GM19240 (cell line): ENCODE results near the gene ING3.
A peak's percentile ranks its signal among the peaks of the same experiment; 100 is the strongest.

Experiments
- DNase-seq: peaks from one replicate; pipeline ENCODE4 v3.0.0; 2011; ENCODE audit warnings: low spot score; ENCODE audit not compliant: insufficient read length

The ING3 gene

GRCh38 chr7:120950539-120951308 is at the start of gene ING3:
Gene ING3, plus strand, starts transcription at chr7:120950777. Its CDS starts 120 bp downstream, at chr7:120950897.
- peak; percentile 31 for DNase-seq

- no peak for DNase-seq
Measured at GRCh38 chr7:120915314-120916105, 35.1 kb upstream of the ING3 start.

- no peak for DNase-seq
Measured at GRCh38 chr7:120916121-120916520, 34.5 kb upstream of the ING3 start.

GRCh38 chr7:120916538-120916937 is 34.0 kb upstream of the ING3 start:
- DNase-seq = no peak

- DNase-seq = no peak
Measured at GRCh38 chr7:120919466-120919865, 31.1 kb upstream of the ING3 start.

GRCh38 chr7:120920034-120920433 is 30.5 kb upstream of the ING3 start:
- no peak for DNase-seq

- DNase-seq = no peak
Measured at GRCh38 chr7:120920591-120921274, 29.8 kb upstream of the ING3 start.

- no peak for DNase-seq
Measured at GRCh38 chr7:120924837-120925236, 25.7 kb upstream of the ING3 start.

GRCh38 chr7:120925392-120925791 is 25.2 kb upstream of the ING3 start:
- DNase-seq = no peak

GRCh38 chr7:120926943-120927346 is 23.6 kb upstream of the ING3 start:
- DNase-seq = no peak

GRCh38 chr7:120927454-120928103 is 23.0 kb upstream of the ING3 start:
- no peak for DNase-seq

- no peak for DNase-seq
Measured at GRCh38 chr7:120931243-120931642, 19.3 kb upstream of the ING3 start.

- DNase-seq = no peak
Measured at GRCh38 chr7:120933475-120933874, 17.1 kb upstream of the ING3 start.

GRCh38 chr7:120939345-120939744 is 11.2 kb upstream of the ING3 start:
- no peak for DNase-seq

GRCh38 chr7:120941064-120941463 is 9.5 kb upstream of the ING3 start:
- no peak for DNase-seq

GRCh38 chr7:120941856-120942255 is 8.7 kb upstream of the ING3 start:
- no peak for DNase-seq

GRCh38 chr7:120942861-120943260 is 7.7 kb upstream of the ING3 start:
- no peak for DNase-seq

GRCh38 chr7:120944826-120945562 is 5.6 kb upstream of the ING3 start:
- DNase-seq = no peak

- DNase-seq = no peak
Measured at GRCh38 chr7:120947980-120948379, 2.6 kb upstream of the ING3 start.

GRCh38 chr7:120949393-120949911 is 1.1 kb upstream of the ING3 start:
- no peak for DNase-seq
